ENCODE measurements around the gene SDSL. TPM values are rescaled to one million over a fixed set of nuclear protein-coding genes. Genes with fewer than 3 reads are reported as not detected.

The SDSL gene
- total RNA-seq, 1 experiment from 2014 or later: 2.5 TPM

- no peak for DNase-seq (ENCODE audit: extremely low read depth, low read depth)
Observed at GRCh38 chr12:113465808-113466453, 43.8 kb downstream of the SDSL start.

DNA sequence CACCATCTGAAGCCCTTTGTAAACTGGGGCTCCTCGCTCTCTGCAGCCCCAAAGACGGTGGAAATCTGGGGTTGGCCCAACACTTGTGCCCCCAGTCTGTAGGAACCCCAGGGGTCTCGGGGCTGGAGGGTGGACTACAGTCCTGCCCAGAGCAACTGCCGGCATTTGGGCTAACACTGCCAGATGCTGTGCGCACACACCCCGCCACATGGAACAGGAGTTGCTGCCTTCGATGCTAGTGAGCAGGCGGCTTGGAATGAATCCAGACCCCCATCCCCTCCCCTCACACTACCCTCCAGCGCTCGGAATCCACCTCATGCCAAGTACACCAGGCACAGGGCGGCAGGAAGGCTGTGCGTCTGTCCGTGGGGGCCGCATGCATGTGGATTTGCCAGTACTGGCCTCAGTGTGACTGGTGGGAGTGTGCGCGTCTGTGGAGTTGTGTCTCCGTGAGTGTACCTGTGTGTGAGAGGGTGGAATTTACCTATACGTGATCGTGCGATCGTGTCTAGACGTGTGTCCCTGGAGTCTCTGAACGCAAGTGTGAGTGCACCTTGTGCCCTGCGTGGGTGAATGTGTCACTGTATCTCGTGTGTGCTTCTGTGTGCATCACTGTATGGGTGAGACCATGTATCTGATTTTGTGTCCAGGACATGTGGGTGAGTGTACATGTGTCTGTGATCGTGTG, 44.4 kb downstream of the SDSL start:
- no peak for DNase-seq (ENCODE audit: extremely low read depth, low read depth)

DNA sequence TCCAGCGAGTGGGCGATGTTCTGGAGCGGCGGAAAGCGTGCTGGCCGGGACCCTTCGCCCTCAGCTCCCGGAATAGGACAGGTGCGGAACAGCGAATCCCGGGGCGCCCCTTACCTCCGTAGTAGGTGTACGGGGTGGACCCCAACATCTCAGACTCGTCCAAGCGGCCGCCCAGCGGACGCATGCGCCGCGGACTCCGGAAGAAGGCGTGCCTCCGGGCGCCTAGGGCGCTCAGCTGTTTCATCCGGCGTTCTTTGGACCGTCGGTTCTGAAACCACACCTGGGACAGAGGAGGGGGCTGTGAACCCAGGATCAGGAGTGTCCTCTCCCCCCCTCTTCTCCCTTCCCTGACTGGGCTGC, 44.9 kb downstream of the SDSL start:
- no peak for DNase-seq (ENCODE audit: extremely low read depth, low read depth)

- no peak for DNase-seq (ENCODE audit: extremely low read depth, low read depth)
Observed at GRCh38 chr12:113467502-113468364, 45.6 kb downstream of the SDSL start.

- no peak for DNase-seq (ENCODE audit: extremely low read depth, low read depth)
Observed at GRCh38 chr12:113468365-113469223, 46.4 kb downstream of the SDSL start.

DNA sequence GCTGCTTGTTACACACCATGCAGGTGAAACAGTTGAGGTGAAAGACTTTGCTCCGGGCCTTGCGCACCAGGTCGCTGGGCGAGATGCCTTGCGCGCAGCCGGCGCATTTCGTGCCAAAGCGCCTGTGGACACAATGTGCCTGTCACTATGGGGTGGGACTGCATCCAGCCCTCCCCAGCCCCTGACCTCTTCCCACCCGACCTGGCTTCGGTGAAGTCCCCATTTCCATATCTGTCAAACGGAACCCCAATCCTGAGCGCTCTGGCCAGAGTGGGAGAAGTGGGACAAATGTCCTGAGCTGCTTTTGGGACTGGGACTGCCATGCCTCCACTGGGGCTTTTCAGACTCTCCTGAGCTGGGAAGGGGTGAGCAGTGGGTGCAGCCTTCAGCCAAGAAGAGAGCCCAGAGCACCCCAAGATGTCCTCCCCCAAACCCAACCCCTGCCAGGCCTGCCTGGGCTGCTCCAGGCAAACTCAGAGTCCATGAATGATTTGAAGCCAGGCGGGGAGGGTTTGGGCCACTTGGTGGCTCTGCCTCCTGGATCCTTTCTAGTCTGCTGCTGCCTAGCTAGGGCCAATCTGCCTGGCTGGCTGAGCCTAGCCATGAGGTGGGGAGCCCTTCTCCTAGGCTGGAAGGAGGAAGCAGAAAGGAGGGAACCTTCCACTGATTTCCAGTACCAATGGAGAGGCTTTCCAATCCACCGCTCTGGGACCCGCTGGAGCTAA, 47.2 kb downstream of the SDSL start:
- no peak for DNase-seq (ENCODE audit: extremely low read depth, low read depth)

DNA sequence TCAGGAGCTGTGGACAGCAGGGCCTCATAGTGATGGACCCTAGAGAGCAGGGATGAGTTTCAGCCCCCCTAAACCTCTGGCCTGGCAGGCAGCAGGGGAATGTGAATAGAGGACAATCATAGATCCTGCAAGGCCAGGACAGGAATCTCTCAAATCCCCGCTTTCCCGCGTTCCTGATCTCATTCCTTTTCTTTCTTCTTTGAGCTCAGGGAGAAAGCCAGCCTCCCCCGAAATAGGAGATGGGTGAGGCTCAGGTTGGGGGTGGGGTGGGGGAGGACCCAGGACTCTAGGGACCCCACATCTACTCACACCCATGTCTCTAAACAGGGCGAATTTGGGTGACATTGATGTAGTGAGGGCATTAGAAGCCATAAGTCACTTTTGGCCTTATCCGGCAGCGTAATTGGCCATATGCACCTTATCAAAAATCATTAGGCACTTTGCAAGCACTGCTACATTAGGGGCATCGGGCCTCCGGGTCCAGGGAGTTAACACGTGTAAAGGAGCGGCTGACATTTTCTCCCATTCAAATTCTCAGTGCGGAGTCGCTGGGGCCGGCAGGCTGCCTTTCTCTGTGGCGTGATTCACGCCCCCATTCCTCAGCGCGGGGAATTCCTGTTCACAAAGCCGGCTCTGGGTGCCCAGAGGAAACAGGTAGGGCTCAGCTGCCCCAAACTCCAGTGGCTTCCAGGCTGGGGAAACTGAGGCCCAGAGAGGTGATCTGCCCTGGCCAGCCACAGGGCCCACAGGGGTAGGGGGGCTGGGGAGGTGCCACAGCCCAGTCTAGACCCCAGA, 48.0 kb downstream of the SDSL start:
- no peak for DNase-seq (ENCODE audit: extremely low read depth, low read depth)

DNA sequence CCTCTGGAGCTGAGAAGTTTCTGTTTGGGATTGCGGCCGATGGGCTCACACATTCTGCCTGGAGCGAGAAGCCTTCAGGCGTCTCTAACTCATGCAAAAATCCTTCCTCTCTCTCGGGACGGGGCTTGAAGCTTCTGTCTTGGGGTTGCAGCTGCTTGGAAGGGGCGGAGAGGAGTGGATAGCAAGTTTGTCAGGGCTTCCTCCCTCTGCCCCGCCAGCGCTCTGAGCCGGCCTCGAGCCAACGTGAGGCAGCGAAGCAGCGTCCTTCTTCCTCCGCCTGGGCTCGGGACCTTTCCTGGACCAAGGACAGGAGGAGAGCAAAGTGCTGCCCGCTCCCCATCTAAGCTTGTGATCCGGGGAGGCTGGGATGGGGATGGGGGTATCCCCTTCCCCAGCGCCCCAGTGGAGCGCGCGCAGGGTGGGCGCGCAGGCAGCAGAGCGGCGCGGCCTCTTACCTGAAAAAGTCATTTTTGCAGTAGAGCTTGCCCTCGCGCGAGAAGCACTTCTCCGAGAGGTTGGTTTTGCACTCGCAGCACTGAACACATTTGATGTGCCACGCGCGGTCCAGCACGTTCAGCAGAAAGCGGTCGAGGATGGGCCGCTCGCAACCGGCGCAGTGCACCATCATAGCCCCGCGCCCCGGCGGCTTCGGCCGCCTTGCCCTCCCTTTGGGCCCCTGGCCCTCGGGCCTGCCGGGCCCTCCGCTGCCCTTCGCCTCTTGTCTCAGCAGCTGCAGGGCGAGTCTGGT, 48.9 kb downstream of the SDSL start:
- no peak for DNase-seq (ENCODE audit: extremely low read depth, low read depth)

GRCh38 chr12:113471619-113472171, 49.5 kb downstream of the SDSL start, which contains the start of gene LHX5:
Gene LHX5, minus strand, starts transcription at chr12:113471871. Its CDS starts 373 bp downstream, at chr12:113471498.
- DNase-seq (ENCODE audit: extremely low read depth, low read depth): no peak

GRCh38 chr12:113472191-113473121, 50.3 kb downstream of the SDSL start:
- no peak for DNase-seq (ENCODE audit: extremely low read depth, low read depth)

DNA sequence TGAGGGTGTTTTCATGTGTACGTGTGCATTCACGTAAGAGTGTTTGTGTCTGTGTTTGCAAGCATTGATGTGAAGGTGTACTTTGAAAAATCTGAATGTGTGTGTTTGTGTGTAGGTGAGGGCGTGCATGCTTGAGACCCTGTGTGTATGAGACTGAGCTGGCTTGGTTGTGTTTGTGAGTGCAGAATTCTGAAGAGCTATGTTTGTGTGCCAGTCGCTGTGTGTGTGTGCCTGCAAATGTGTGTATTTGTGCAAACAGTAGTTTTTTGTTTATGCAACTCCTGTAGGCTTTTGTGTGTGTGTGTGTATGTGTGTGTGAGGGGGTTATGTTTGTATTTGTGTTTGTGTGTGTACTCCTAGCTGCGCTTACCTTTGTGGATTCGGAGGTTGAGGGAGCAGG, 51.2 kb downstream of the SDSL start:
- DNase-seq (ENCODE audit: extremely low read depth, low read depth): no peak

DNA sequence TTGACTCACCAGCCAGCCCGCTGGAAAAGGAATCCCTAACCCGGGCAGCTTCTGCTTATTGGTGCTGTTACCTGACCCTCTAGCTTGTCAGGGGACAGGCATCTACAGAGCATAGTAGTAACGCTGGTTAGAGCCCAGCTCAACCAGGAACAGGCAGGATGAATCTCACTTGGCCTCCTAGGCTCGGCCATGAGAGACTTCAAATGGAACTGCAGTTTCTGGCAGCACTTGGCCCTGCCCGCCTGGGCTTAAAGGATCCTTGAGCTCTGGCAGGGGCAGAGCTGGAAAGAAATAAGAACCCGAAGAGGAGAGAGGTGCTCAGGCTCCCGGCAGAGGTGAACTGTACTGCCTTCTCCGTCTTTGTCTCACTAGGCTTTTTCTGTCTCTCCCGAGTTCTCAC, 51.8 kb downstream of the SDSL start:
- no peak for DNase-seq (ENCODE audit: extremely low read depth, low read depth)

GRCh38 chr12:113474635-113475436, 52.7 kb downstream of the SDSL start:
- no peak for DNase-seq (ENCODE audit: extremely low read depth, low read depth)

DNA sequence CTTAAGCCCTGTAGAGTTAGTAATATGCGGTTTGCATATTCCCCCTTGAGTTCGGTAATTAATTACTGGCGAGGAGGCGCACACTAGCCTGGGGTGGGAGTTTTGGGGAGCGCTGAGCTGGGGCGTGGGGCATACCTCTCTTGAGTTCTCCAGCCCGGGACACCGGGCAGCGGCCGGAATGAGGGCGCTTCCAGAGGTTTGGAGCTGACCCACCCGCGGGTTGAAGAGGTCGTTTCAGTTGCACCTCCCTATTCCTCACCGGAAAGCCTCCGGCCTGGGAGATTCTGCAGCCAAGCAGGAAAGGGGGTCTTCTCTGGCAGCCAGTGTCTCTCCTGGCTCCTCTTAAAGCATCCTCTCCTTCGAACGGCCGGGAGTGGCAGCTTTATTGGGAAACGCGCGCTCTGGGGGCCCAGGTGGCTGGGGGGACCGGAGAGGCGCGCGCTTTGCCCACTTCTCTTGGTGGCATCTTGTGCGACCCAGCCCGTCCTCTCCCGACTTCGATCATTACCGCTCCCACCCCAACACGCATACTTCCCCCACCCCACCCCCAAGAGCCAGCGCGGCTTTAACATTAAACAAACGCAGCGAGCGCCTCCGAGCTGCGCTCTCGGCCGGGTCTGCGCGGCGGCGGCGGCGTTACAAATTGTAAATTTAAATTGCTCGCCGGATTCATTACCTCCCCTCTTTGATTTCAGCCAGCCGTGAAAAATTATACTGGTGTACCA, 53.4 kb downstream of the SDSL start:
- no peak for DNase-seq (ENCODE audit: extremely low read depth, low read depth)

DNA sequence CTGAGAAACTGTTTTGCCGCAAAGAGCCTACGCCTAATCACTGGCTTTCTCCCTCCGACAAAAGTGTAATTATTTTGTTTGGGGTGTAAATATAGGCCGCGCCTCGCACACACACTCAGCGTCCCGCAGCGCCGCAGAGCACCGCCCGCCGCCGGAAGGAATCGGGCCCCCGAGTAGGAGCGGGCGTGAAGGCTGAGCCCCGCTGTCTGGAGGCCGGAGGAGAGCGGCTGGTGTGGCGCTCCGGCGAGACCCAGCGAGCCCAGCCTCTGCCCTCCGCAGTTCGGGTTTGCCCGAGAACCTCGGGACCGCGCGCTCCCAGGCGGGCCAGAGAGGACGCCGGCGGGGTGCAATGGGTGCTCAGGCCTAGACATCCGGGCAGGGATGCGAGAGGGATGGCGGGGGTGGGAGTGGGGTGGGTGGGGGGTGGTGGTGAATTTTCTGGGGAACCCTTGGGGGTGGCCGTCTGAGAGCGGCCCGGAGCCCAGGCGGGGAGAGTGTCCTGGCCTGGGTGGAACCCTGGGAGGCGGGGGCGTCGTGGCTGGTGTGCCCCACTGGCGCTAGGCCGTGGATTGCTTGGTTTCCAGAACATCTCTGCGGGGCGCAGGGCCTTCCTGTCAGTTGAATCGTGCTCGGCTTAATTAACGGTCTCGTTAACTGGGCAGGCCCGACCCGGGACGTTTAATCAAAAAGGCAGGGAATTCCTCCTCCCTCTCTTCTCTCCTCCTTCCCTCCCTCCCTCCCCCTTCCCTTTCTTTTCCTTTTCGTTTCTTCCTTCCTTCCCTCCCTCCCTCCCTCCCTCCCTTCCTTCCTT, 54.2 kb downstream of the SDSL start:
- DNase-seq (ENCODE audit: extremely low read depth, low read depth): no peak
